Measurements from ENCODE around the gene OR4X1.
"Not testable (repeated sequence)": the region's sequence is repeated elsewhere in the genome, so short reads cannot be mapped to it uniquely, and the experiment has no call there.

OR4X1 gene

GRCh38 chr11:48263423-48263911 is at the start of gene OR4X1:
Gene OR4X1, plus strand, starts transcription at chr11:48263861. Its CDS starts 0 bp downstream, at chr11:48263861.
- no peak for DNase-seq

GRCh38 chr11:48216510-48216909 is 47.2 kb upstream of the OR4X1 start, which contains the start of gene OR4B1:
Gene OR4B1, plus strand, starts transcription at chr11:48216810. Its CDS starts 0 bp downstream, at chr11:48216810.
- no peak for DNase-seq

- DNase-seq: no peak
Observed at GRCh38 chr11:48228761-48229160, 34.9 kb upstream of the OR4X1 start.

- not testable (repeated sequence) for DNase-seq
Observed at GRCh38 chr11:48230057-48230456, 33.6 kb upstream of the OR4X1 start.

GRCh38 chr11:48237727-48238126 is 25.9 kb upstream of the OR4X1 start:
- DNase-seq: no peak

GRCh38 chr11:48242501-48242900 is 21.2 kb upstream of the OR4X1 start:
- no peak for DNase-seq

- no peak for DNase-seq
Observed at GRCh38 chr11:48244804-48245203, 18.9 kb upstream of the OR4X1 start, which contains the start of gene OR4X2. Gene OR4X2, plus strand, starts transcription at chr11:48245104. Its CDS starts 0 bp downstream, at chr11:48245104.

GRCh38 chr11:48248902-48249301 is 14.8 kb upstream of the OR4X1 start:
- no peak for DNase-seq

GRCh38 chr11:48261600-48261999 is 2.1 kb upstream of the OR4X1 start:
- no peak for DNase-seq

- DNase-seq: no peak
Observed at GRCh38 chr11:48270621-48271020, 7.0 kb downstream of the OR4X1 start.

GRCh38 chr11:48272606-48273005 is 8.9 kb downstream of the OR4X1 start:
- no peak for DNase-seq

- DNase-seq: no peak
Observed at GRCh38 chr11:48305923-48306322, 42.3 kb downstream of the OR4X1 start, which contains the start of gene OR4S1. Gene OR4S1, plus strand, starts transcription at chr11:48306223. Its CDS starts 0 bp downstream, at chr11:48306223.

- DNase-seq: no peak
Observed at GRCh38 chr11:48307760-48308386, 44.2 kb downstream of the OR4X1 start.

- not testable (repeated sequence) for DNase-seq
Observed at GRCh38 chr11:48313590-48313989, 49.9 kb downstream of the OR4X1 start.

All from cortex of kidney (tissue), 1 donor.